HepG2 (cell line): Measurements from ENCODE around the gene GNG7. TPM values are rescaled to one million over a fixed set of nuclear protein-coding genes. Genes with fewer than 3 reads are reported as not detected.

Source experiments
- ATAC-seq: fragments of 200-7000 bp; cut with Tn5 transposase; 3 replicates; pipeline ENCODE4 v1.9.1; 2020; ENCODE audit warnings: mild to moderate bottlenecking, moderate library complexity
- BruUV-seq: library from RNA; stranded (reverse); fragments of 400-500 nt; replicated peaks from 2 replicates; lab custom pipeline; 2021; lab: Mats Ljungman, UMichigan
- CTCF ChIA-PET: fragments of 300-600 bp; formaldehyde crosslinking; extraction: SDS; loops from one replicate; lab custom pipeline; 2021; ENCODE audit warnings: low total read pairs, inconsistent platforms, low intra/inter-chr PET ratio; lab: Yijun Ruan, JAX
- POLR2A ChIA-PET: fragments of 350-600 bp; sonication (Branson Sonifier 250); formaldehyde crosslinking; loops from one replicate; lab custom pipeline; 2020; ENCODE audit warnings: antibody characterized with exemption, inconsistent platforms; lab: Yijun Ruan, JAX
- DNase-seq: peaks from one replicate; pipeline ENCODE4 v3.0.0-alpha.2; 2015; ENCODE audit warnings: low spot score
- FAIRE-seq: peaks from 3 replicates; lab custom pipeline; 2011; peaks lifted over from hg19 to GRCh38; lab: Jason Lieb, UNC
- H2AFZ ChIP-seq: one replicate; pipeline ENCODE4 v1.6.1; 2011; ENCODE audit warnings: low read length, inconsistent platforms
- H3K27ac ChIP-seq: fragments of 300-600 bp; 3 replicates; pipeline ENCODE4 v1.8.0; 2011; ENCODE audit warnings: mixed run types, mild to moderate bottlenecking, mixed read lengths, low read length, inconsistent platforms; ENCODE audit not compliant: insufficient read depth; ENCODE audit errors: extremely low read length
- H3K27me3 ChIP-seq, 2 experiments: fragments of 200-600 bp in 1 of 2; 2 replicates in 1 of 2; 3 replicates in 1 of 2; pipeline versions ENCODE4 v1.6.0 to v1.8.0; 2011; ENCODE audit warnings: low read length in 2 of 2, mild to moderate bottlenecking in 2 of 2, moderate library complexity in 2 of 2, inconsistent platforms in 1 of 2; ENCODE audit not compliant: insufficient read depth in 2 of 2, control insufficient read depth in 1 of 2
- H3K36me3 ChIP-seq, 2 experiments: fragments of 200-600 bp in 1 of 2; replicated peaks in 1 of 2; 2 replicates in 1 of 2; 3 replicates in 1 of 2; pipeline versions ENCODE4 v1.5.1 to v1.8.0; 2011; ENCODE audit warnings: low read length in 2 of 2, inconsistent platforms in 1 of 2; ENCODE audit not compliant: insufficient read depth in 2 of 2, control insufficient read depth in 1 of 2
- H3K4me1 ChIP-seq: 2 replicates; pipeline ENCODE4 v1.5.1; 2012; ENCODE audit warnings: low read length, inconsistent platforms; ENCODE audit not compliant: insufficient read depth
- H3K4me2 ChIP-seq: 2 replicates; pipeline ENCODE4 v1.6.0; 2011; ENCODE audit warnings: low read depth, low read length, inconsistent platforms
- H3K4me3 ChIP-seq, 3 experiments: fragments of 200-600 bp in 1 of 3; sonication (generic), shearing (Covaris generic) in 1 of 3; replicated peaks in 1 of 3; 2 replicates each; pipeline ENCODE4 v1.5.1; 2011 to 2016; ENCODE audit warnings: low read length in 3 of 3, inconsistent platforms in 2 of 3, low read depth in 2 of 3, mild to moderate bottlenecking in 2 of 3, control low read depth in 1 of 3, mixed read lengths in 1 of 3; ENCODE audit not compliant: insufficient read depth in 1 of 3
- H3K79me2 ChIP-seq: one replicate; pipeline ENCODE4 v1.6.1; 2011; ENCODE audit warnings: low read length, inconsistent platforms; ENCODE audit not compliant: insufficient read depth
- H3K9ac ChIP-seq: 2 replicates; pipeline ENCODE4 v1.6.0; 2011; ENCODE audit warnings: mild to moderate bottlenecking, low read depth, low read length, inconsistent platforms; ENCODE audit not compliant: insufficient read depth
- H3K9me3 ChIP-seq: 2 replicates; pipeline ENCODE4 v1.5.1; 2012; ENCODE audit warnings: mild to moderate bottlenecking, low read length
- H4K20me1 ChIP-seq: 2 replicates; pipeline ENCODE4 v1.6.0; 2011; ENCODE audit warnings: inconsistent platforms, mild to moderate bottlenecking, low read length, moderate library complexity; ENCODE audit not compliant: insufficient read depth
- TEAD3 ChIP-seq: optimal IDR thresholded peaks from 2 replicates; pipeline ENCODE3; 2016; ENCODE audit warnings: borderline replicate concordance
- ZNF17 ChIP-seq: sonication (generic); formaldehyde crosslinking; IDR thresholded peaks from 2 replicates; pipeline ENCODE4 v1.5.0; 2020; ENCODE audit warnings: mild to moderate bottlenecking, missing genetic modification reagents
- ZNF260 ChIP-seq: sonication (generic); formaldehyde crosslinking; IDR thresholded peaks from 2 replicates; pipeline ENCODE4 v1.4.0; 2020; ENCODE audit warnings: missing genetic modification reagents, low read depth, mild to moderate bottlenecking, borderline replicate concordance
- ZNF569 ChIP-seq: sonication (generic); formaldehyde crosslinking; IDR thresholded peaks from 2 replicates; pipeline ENCODE4 v1.5.0; 2020; ENCODE audit warnings: mild to moderate bottlenecking, missing genetic modification reagents, moderate library complexity, borderline replicate concordance
- WGBS: methylation state at CpG from one replicate; pipeline ENCODE4 v1.1.6; 2017; ENCODE audit warnings: low lambda C conversion rate; 5-methylcytosine and 5-hydroxymethylcytosine counted together
- in situ Hi-C: cut with HindIII; loops from 2 replicates; pipeline ENCODE4 v1.10.0; 2017; ENCODE audit warnings: low pct_unique_long_range_greater_than_20kb; ENCODE audit not compliant: extremely low pct_ligation_motif_present
- intact Hi-C: fragments of 100-400 bp; cut with micrococcal nuclease; formaldehyde crosslinking; loops from one replicate; pipeline ENCODE4 v1.10.0; 2022; ENCODE audit not compliant: unreplicated experiment
- polyA plus RNA-seq, 8 experiments: library from polyadenylated mRNA; depleted of rRNA in 3 of 8; stranded (reverse) in 7 of 8; unstranded in 1 of 8; fragments of >200 nt; fragmentation: Illumina TruSeq in 4 of 8; extraction: Trizol in 4 of 8; gene quantifications; 2 replicates each; pipeline versions ENCODE4 v1.2.1 to v1.2.3, GENCODE V29; 2011 to 2016; ENCODE audit warnings: low read depth in 4 of 8, missing spikeins in 1 of 8, mixed read lengths in 1 of 8; ENCODE audit not compliant: insufficient read depth in 1 of 8
- total RNA-seq, 5 experiments: library from RNA; depleted of rRNA; stranded (reverse); fragments of >200 nt; fragmentation: Illumina TruSeq; extraction: Trizol; gene quantifications; 2 replicates each; pipeline ENCODE4 v1.2.3, GENCODE V29; 2016; ENCODE audit warnings: low read depth in 1 of 5
- TF ChIP-seq, protein P1 (sequence below): sonication (generic); formaldehyde crosslinking; IDR thresholded peaks from 2 replicates; pipeline ENCODE4 v1.9.0; 2021; ENCODE audit warnings: missing genetic modification reagents, borderline replicate concordance
- TF ChIP-seq, protein P2 (sequence below): sonication (generic); formaldehyde crosslinking; IDR thresholded peaks from 2 replicates; pipeline ENCODE4 v1.4.0; 2020; ENCODE audit warnings: mild to moderate bottlenecking, low read depth, missing genetic modification reagents

Gene GNG7
- total and polyA plus RNA-seq, 2 of the 13 experiments (the other 11 are each of a cell fraction or from before 2014, with no cell fraction given), result 1.4 to 3.3 TPM

DNA sequence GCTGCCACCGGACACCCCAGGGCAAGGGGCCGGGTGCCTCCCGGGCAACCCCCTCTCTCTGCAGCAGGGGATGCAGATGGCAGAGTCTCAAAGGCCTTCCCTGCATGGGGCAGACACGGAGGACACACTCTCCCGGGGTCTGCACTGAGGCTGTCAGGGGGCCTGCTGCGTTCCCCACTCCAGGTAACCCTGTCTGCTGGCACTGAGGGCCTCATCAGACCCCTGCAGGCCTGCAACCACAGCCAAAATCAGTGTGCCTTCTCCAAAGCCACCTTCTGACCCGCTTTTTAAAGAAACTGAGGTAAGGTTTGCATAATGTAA is 93.9 kb downstream of the GNG7 start:
- Histone ChIP-seq H4K20me1 (no peaks in the 10 kb centered on the region), H3K27me3 (no peaks in the 10 kb centered on the region; a peak in 1 of 5 replicates), H2AFZ (no peak overlapping the region), H3K27ac (no peak overlapping the region), H3K9me3 (no peaks in the 10 kb centered on the region), H3K79me2 (no peaks in the 10 kb centered on the region), H3K9ac (no peak overlapping the region), H3K4me1 (peaks cover 9% of the 10 kb centered on the region; the same call in 1 of the 2 replicates), H3K4me3 (no peak overlapping the region), H3K4me2 (no peak overlapping the region), H3K36me3 (no peaks in the 10 kb centered on the region)
- in situ Hi-C loops (no loop called here), intact Hi-C loops (no loop called here)
- TF ChIP-seq, protein P1, sequence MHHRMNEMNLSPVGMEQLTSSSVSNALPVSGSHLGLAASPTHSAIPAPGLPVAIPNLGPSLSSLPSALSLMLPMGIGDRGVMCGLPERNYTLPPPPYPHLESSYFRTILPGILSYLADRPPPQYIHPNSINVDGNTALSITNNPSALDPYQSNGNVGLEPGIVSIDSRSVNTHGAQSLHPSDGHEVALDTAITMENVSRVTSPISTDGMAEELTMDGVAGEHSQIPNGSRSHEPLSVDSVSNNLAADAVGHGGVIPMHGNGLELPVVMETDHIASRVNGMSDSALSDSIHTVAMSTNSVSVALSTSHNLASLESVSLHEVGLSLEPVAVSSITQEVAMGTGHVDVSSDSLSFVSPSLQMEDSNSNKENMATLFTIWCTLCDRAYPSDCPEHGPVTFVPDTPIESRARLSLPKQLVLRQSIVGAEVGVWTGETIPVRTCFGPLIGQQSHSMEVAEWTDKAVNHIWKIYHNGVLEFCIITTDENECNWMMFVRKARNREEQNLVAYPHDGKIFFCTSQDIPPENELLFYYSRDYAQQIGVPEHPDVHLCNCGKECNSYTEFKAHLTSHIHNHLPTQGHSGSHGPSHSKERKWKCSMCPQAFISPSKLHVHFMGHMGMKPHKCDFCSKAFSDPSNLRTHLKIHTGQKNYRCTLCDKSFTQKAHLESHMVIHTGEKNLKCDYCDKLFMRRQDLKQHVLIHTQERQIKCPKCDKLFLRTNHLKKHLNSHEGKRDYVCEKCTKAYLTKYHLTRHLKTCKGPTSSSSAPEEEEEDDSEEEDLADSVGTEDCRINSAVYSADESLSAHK (CRISPR knock-in tag), result no peak
- no peak for TF ChIP-seq ZNF569
- no peak for TF ChIP-seq ZNF260
- TF ChIP-seq ZNF17, result no peak
- TF ChIP-seq TEAD3, result no peak
- TF ChIP-seq, protein P2, sequence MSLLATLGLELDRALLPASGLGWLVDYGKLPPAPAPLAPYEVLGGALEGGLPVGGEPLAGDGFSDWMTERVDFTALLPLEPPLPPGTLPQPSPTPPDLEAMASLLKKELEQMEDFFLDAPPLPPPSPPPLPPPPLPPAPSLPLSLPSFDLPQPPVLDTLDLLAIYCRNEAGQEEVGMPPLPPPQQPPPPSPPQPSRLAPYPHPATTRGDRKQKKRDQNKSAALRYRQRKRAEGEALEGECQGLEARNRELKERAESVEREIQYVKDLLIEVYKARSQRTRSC (CRISPR knock-in tag), result no peak
- ATAC-seq (no peak), FAIRE-seq (no peak), DNase-seq (no peak)
- 93% methylated on average over 3 of the region's 7 CpGs for WGBS
- no TSS peak for BruUV-seq
- ChIA-PET POLR2A (interaction anchor here (1.9 to 3.4 kb wide), 2 partner anchors 131 to 132 kb away, joined by 3 to 67 read pairs; partner anchors contain the start of gene GADD45B), CTCF (no interaction called here)
